Measurements from ENCODE around the gene PHF12.
A peak's percentile ranks its signal among the peaks of the same experiment; 100 is the strongest.
"Not testable (repeated sequence)": the region's sequence is repeated elsewhere in the genome, so short reads cannot be mapped to it uniquely, and the experiment has no call there.

Gene PHF12

DNA sequence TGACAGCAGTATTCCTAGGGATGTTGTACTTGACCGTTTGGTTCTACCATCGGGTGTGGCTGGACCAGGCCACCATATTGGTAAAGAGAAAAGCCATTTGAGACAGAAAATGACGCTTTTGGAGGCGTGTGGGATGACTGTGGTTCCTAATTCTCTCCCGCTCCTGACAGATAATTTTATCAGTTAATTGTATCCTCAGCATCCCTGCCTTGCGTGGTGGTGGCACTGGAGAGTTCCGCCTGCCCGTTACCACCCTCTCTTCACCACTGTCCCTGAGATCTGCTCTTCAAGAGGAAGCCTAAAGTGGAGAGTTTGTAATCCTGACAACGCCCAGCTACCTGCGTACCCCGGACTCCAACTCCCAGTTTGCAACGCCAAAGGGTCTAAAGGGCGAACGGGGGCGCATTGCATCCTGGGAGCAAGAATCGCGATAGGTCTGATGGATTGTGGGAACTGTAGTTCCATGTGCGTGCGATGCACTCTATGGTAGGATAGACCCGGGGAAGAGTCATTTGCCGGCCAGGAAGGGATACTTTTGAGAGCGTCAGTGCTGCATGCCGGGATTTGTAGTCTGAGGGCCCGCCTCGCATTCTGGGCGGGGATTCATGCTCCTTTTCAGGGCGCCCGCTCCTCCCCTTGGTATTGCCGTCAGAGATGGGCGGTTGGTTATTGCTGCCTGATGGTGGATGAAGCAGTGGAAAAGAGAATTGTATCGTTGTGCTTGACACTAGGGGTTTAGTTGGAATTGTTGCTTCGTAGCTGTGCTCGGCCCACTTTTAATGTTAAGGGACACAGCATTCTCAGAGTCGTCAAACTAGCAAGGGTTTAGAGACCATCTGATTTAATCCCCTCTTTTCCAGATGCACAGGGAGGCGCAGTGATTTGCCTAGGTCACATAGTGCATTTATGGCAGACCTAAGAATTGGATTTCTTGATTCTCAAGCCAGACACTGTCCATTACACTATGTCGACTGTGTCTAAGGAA lies 965 bp upstream of the PHF12 start:
- DNase-seq, result peak; percentile 100

DNA sequence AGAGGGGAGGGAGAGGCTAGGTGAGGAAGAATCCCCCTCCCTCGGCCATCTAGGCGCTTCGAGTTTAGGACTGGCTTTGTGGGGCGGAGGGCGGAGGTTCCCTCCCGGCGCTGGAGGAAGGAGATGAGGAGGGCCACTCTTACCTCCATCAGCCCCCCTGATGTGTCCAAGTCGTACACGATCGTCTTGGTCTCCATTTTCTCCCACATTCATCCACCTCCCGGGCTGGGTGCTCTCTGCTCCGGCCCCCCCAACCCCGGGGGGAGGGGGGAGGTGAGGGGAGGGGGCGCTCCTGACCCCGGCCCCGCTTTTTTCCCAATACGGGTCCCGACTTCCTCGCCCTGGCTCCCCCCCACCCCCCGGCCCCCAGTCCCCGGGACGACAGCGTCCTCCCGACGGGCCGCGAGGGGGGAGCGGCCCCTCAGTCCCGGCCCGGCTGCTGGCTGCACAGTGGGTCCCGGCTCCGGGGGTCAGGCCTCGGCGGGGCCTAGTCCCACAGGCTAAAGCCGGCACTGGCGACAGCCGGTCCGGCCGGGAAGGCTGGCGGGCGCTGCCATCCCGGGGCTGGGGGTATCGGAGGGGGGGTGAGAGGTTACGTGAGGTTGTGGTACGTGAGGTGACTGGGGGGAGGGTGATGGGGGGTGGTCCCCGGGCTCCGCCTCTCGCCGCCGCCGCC lies 428 bp downstream of the PHF12 start:
- no peak for DNase-seq

DNA sequence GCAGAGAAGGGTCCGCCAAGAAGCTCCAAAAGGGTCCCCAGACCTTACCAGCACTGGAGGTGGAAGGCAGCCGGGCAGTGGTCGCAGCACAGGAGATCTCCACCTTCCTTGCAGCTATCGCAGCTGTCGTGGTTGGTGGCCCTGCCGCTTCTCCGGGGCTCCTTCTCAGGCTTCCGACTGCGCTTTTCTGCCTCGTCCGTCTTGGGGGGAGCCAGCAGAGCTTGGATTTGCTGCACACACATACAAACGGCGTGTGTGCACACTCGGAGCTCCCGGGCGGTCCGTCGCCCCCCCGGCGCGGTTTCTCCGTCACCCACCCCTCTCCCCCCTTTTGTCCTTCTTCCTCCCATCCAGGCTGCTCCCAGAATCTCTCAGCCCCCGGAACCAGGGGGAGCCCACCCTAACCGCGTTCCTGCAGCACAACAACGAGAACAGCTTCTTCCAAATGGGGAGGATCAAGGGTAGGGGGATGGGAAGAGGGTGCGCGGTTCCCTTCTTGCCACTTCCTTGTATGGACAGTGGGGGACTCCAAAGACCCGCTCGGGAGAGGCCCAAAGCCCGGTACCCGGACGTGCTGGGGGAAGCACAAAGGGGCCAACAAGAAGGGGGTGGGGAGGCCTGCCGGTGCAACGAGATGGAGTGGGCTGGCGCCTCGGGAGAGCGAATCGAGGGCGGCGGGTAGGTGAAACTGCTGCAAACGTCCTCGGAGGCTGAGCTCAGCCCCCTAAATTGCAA lies 1.1 kb downstream of the PHF12 start:
- peak; percentile 70 for DNase-seq

DNA sequence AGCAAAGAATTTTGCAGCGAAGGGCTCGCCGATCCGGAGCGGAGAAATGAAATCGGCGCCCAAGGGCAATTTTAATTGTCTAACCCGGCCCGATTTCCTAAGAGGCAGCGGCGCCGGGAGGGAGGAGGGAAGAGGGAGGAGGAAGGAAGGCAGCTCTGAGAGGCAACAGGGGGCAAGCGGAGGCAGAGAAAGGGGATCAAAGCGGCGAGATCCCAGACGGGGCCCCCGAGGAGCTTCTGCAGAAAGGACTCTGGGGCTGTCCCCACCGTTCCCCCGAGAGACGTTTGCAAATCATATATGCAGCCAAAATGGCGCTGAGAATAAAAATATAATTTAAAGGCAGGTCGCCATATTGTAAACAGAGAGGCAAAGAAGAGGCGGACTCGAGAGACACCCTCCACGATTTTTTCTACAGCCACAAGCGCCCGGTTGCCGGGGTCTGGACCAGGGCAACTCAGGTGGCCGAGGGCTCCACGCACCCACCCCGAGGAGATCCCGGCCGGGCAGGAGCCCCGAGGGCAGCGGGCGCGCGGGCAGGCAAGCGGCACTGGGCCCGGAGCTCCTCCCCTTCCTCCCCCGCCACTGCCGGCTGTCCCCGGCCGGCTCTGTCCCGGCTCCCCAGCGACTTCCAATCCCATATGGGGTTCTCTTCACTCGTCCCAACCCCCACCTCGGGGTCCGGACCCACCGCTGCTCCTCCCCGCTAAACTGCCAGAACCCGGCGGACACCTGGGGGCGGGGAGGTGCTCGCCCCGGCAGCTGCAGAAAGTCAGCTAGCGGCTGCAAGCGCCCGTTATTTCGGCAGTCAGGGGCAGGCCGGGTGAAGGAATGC lies 1.9 kb downstream of the PHF12 start:
- DNase-seq, result peak; percentile 59

DNA sequence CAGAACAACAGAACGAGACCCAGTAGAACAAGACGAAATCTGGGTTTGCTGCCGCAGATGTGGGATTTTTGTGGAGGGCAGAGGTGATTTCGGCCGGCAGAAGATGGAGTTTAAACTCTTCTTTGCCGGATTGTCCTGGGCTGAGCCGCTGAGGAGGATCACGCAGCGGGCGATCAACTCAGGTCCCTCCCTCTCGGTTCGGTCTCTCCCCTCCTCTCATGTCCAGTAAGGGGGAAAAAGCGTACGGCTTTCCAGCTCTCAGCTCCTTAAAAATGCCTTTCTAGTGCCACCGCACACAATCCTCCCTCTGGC lies 2.5 kb downstream of the PHF12 start:
- peak; percentile 32 for DNase-seq

DNA sequence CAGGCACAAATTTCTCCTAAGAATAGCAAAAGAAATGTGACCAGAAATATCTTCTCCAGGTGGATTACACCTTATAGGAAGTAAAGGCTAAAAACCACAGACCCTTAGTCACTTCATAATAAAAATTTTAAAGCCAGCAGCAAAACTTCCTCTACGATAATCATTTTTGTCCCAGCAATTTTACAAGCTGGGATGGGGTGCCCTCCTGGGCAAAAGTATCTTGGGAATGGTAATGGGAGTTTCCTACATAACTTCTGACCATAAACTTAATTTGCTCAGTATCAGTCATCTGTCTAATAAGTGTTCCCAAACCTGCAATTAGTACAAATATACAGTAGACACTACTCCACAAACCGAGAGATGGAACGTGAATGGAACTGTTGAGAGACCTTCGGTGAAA lies 3.0 kb downstream of the PHF12 start:
- no peak for DNase-seq

DNA sequence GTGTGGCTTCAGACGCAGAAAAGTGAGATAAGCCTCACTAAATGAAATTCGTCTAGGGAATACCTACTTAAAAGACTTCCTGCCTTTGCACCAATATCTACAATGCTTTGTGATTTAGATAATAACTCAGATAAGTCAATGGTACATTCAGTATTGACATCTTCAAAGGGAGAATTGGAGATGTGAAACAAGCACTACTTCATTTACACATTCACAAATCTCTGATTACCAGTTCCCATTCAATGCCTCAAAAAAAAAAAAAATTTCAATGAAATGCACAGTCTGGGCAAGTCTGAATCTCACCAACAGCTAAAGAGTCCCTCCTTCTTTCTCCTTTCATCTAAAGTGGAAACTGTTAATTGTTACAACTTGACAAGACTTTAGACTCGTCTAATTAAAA lies 3.7 kb downstream of the PHF12 start:
- DNase-seq, result no peak

DNA sequence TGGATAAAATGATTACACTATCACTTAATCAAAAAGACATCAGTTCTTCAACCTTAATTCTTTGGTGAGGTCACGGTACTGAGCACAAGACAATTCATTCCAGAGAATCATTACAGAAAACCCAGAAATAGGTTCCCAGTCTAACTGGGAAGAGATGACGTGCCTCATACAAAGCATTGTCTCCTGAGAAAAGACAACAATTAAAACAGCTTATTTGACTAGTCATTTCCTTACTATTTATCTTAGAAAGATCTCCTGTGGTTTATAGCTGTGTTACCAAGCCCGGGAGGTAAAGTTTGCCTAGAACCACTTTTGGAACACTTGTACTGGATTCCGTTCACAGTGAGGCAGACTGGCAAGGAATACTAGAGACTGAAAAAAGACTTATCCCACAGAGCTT lies 5.1 kb downstream of the PHF12 start:
- peak; percentile 50 for DNase-seq

DNA sequence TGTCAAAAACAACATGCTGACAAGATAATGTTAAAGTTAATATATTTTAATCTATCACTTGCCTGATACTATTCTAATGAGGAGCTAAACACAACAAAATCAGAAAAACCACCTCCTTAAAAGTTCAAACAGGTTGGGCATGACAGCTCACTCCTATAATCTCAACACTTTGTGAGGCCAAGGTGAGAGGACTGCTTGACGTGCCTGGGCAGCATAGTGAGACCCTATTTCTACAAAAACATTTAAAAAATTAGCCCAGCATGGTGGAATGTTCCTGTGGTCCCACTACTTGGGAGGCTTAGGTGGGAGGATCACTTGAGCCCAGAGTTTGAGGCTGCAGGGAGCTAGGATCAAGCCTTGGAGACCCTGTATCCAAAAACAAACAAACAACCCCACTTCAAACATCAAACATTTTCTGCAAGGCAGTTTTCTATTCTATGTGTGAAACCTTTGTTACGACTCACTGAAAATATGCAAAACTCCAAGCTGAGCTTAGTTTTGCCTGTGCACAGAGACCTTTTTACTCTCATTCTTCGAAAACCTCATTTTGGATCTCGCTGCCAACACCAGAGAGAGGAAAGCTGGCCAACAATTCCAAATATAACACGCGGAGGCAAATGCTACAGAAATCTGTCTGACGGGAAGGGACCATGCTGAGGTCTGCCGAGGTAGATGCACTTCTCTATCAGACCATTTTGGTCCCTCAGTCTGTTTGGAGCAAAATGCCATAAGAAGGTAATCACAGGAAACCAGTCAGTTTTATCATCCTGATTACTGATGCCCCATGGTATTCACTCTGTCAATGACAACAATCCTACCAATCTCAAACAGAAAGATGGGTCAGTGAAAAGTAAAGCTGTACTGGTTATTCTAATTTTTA lies 6.2 kb downstream of the PHF12 start:
- no peak for DNase-seq

DNA sequence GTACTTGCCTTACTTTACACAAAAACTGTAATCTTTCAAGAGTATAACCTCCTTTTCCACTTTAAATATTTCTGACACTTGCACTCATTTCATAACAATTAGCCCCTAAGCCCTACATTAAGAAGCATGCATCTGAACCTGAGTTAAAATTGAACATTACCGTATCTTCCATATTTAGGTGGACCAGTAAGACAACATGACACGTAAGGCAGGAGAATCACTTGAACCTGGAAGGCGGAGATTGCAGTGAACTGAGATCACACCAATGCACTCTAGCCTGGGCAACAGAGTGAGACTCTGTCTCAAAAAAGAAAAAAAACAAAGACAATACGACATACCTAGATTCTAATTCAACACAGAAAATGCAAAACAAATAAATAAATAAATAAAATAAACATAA lies 7.0 kb downstream of the PHF12 start:
- DNase-seq, result no peak

DNA sequence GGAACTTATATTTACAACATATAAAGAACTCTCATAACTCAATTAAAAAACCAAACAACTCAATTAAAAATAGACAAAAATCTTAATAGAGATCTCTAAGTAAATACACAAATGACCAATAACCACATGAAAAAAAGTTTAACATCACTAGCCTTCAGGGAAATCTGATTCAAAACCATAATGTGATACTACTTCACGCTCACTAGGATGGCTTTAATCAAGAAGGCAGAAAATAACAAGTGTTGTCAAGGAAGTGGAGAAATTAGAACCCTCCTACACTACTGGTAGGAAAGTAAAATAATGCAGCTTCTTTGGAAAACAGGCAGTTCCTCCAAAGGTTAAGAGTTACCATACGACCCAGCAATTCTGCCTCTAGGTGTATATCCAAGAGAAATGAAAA lies 8.4 kb downstream of the PHF12 start:
- no peak for DNase-seq

DNA sequence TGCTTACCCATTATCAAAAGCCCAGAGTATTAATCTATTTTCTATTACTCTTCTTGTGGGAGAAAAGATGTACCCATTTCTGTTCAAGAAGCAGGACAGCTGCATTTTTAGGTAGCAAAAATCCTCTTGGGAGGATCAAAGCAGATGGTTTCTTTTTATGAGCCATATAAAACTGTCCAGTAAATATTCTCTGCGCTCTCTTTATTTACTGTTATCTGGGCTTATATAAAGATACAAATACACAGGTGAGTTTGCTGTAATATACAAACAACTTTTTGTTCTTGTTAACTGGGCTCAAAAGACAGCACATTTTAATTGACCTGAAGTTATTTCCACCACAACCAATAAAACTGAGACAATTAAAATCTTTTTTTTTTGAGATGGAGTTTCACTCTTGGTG lies 10.1 kb downstream of the PHF12 start:
- no peak for DNase-seq

DNA sequence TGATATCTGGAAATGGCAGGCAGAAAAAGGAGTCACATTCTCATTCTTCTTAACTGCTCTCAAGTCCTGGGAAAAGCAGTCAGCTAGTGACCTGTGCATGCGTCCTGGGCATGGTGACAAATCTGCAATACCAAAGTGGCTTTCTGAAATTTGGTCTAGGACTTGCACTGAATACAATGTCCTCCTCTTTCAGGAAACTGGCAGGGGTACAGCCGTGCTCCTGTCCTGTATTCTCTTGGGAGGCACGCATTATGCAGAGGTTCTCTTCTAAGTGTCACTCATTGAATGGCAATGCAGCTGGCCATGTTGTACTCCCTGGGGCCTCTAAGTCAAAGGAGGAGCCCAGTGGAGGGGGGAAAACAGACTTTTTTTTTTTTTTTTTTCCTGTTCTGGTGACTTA lies 10.6 kb downstream of the PHF12 start:
- DNase-seq, result no peak

DNA sequence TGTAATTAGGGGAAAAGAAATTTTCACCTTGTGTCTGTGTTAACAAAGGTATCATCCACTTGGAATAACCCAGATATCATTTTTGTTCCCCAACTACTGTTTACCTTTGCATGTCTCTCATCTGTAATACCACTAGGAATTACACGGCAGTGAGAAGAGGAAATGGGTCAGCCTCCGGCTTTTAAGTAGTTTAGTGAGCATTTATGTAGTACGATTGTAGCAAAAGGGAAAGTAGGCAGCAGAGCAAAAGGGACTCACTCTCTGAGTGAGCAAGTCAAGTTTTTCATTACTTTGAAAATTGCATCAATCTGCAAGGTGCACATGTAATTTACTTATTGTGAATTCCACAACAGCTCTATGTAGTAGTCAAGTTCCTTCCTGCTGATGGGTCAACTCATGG lies 11.2 kb downstream of the PHF12 start:
- no peak for DNase-seq

DNA sequence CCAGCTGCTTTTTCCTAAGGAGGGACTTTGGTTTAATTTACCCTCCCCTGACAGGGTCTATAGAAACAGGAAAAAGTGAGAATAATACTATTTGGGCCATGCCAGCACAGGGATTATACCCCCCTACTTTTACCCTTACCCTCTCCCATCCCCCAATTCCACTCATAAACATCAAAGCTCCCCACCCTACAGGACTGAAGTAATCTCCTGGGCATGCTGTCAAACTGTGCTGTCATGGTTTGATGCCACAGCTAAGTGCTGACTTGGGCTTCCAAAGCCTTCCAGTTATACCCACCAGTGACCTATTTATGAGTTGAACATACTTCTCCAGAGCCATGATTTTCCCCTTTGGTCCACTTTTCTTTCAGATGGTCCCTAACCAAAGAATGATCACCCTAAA lies 12.8 kb downstream of the PHF12 start:
- no peak for DNase-seq

DNA sequence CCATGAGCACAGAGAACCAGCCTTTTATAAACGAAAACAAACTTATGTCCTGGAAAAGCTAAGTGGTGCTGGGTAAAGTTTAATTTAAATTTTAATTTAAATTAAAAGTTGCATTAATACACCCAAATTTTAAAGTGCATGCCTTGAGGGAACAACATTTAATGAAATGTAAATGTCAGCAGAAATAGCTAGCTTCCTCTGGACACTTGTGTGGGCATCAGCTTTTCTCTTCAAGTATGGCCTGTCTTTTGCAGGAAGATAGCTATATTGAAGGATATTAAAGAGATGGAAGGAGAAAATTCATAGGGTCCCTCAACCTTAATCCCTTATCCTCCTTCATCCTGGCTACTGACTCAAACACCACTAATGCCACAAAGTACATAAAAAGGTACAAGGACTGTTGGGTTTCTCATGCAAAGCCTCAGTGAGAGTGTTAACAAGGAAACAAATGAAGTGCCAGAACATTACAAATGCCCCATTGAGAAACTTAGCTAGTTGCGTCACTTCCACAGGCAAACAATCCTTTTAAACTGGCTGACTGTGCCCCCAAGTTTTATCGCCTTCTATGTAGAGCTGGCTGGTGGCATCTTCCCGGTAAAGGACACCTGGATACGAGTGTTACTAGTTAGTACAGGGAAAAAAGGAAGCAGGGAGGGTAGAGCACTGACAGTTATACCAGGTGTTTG lies 14.1 kb downstream of the PHF12 start:
- DNase-seq, result peak; percentile 61

DNA sequence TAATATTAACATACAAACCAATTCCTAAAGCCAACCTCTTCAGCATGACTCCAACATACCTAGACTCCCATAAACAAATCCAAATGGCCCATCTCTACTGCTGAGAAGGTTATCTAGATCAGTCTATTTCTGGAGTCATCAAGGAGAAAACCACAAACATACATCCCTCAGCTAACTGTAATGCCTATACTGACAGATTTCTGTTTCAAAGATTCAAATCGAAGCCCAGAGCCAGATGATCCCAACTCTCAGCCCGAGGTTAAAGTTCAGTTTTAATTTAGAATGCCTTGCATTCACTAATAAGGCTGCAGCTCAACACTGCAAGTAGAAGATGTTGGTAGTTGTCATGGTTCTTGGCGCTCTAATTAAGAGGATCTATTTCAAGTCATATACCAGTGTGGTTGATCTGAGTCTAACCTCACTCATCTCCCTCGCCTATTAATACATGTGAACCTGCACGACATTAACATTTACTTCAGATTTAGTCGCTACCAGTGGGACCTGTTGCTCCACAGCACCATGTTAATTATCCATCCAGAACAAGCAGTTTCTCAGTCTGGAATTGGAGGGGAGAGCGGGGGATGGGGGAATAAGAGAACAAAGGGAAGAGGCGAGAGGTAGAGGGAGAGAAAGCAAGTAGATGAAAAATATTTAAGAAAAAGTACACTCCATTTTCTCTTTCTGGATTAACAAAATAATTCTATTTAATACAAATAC lies 15.4 kb downstream of the PHF12 start:
- DNase-seq, result no peak

DNA sequence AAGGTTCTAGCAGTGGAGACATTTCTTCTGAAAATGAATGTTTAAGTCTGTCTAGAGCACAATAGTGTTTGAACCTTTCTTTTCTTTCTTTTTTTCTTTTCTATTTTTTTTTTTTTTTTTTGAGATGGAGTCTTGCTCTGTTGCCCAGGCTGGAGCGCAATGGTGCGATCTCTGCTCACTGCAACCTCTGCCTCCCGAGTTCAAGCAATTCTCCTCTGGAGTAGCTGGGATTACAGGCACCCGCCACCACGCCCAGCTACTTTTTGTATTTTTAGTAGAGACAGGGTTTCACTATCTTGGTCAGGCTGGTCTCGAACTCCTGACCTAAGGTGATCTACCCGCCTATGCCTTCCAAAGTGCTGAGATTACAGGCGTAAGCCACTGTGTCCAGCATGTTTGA lies 16.8 kb downstream of the PHF12 start:
- not testable (repeated sequence) for DNase-seq

DNA sequence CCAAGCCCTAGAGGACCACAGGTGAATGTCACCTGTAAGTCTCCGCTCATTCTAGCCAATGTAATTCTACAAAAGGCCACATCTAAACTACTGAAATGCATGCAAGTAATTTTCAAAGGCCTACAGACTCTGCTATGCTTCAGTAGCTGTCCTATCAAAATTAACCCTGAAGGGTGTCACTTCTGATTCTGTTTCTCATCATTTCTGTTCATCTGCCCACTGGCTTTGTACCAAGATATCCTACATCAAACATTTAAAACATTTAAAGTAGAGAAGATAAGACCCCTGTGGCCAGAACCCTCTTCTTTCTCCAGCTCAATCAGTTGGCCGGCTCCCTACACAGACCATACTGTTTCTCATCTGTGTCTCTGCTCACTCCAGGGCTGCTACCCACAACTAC lies 21.5 kb downstream of the PHF12 start:
- peak; percentile 32 for DNase-seq

DNA sequence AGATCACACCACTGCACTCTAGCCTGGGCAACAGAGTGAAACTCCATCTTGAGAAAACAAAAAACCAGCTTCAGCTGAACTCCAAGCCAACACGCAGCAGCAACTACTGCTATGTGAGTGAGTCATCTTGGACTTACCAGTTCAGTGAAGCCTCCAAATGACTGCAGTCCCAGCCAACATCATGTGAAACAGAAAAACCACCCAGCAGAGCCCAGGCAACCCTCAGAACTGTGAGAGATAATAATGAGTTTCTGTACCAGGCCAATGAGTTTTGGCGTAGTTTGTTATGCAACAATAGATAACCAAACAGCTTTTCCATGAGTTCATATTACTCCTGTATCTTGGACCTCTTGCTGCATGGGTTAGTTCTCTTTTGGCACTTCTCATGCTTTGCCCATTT lies 23.3 kb downstream of the PHF12 start:
- DNase-seq, result no peak

DNA sequence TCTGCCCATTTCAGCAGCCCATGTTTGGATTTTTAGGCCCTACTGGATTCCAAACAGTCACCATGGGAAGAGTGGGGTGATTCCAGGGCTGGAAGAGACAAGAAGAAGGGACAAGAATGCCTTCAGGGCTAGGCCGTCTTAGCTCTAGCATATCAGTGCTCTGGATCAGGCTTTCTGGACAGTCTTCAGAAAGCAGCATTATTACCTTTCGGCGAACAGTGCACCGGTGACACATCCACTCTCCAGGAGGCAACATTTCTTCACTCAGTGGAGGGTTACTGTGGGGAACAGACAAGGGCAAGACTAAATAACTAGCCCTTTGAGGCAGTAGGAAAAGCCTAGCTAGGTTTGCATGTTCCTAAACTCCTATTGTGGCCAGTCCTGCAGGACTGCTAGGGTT lies 24.5 kb downstream of the PHF12 start:
- no peak for DNase-seq
